Measurements from ENCODE around the gene PEX3.
"Not testable (repeated sequence)": the region's sequence is repeated elsewhere in the genome, so short reads cannot be mapped to it uniquely, and the experiment has no call there.

PEX3 gene

DNA sequence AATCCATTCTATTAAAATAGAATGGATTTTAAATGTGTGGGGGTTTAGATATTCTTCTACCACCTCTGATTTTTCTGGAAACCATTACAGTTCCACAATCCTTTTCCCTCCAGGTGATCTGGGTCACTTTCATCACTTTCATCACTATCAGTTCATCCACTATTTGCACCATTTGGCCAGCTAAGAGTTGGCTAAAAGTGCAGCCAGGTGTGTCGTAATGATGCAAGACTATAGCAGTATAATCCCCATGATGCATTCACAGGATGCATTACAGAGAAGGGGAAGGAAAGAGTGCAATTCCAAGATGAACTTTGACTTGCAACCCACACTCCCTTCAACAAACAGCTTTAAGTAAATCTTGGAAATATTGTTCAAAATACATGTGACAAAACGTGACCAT, 56.0 kb downstream of the PEX3 start:
- no peak for DNase-seq (ENCODE audit: low read depth)

DNA sequence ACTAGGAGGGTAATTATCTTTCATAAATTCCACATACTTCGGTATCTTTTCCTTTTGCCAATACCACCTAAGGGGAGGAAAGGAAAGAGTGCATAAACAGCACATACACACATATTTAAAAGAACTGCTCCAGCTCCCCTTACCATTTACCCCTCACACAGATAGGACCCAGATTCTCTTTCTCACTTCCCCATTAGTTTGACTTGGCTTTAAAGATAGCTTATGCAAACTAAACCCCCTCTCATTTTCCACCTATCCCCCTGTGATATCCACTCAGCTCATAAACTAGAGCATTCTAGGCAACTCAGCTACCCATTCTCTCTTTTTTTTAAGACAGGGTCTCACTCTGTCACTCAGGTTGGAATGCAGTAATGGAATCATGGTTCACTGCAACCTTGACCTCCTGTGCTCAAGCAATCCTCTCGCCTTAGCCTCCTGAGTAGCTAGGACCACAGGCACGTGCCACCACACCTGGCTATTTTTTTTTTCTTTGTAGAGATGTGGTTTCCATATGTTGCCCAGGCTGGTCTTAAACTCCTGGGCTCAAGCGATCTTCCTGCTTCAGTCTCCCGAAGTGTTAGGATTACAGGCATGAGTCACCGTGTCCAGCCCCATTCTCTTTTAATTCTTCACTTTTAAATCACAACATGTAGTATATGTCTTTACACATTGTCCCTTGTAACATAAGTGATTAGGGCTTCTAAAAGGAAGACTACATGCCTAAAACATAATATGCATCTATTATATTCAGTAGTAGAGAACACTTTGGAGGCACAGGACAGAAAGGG, 56.9 kb downstream of the PEX3 start:
- DNase-seq (ENCODE audit: low read depth) = no peak

DNA sequence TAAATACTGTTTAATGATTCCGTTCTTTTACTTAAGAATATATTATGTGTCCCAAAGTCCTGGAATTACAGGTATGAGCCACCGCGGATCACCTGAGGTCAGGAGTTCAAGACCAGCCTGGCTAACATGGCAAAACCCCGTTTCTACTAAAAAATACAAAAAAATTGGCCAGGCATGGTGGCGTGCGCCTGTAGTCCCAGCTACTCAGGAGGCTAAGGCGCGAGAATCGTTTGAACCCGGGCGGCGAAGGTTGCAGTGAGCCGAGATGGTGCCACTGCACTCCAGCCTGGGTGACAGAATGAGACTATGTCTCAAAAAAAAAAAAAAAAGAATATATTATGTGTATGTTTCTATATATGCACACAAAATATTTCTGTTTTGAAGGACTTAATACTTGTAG, 59.7 kb downstream of the PEX3 start:
- DNase-seq (ENCODE audit: low read depth) = not testable (repeated sequence)

DNA sequence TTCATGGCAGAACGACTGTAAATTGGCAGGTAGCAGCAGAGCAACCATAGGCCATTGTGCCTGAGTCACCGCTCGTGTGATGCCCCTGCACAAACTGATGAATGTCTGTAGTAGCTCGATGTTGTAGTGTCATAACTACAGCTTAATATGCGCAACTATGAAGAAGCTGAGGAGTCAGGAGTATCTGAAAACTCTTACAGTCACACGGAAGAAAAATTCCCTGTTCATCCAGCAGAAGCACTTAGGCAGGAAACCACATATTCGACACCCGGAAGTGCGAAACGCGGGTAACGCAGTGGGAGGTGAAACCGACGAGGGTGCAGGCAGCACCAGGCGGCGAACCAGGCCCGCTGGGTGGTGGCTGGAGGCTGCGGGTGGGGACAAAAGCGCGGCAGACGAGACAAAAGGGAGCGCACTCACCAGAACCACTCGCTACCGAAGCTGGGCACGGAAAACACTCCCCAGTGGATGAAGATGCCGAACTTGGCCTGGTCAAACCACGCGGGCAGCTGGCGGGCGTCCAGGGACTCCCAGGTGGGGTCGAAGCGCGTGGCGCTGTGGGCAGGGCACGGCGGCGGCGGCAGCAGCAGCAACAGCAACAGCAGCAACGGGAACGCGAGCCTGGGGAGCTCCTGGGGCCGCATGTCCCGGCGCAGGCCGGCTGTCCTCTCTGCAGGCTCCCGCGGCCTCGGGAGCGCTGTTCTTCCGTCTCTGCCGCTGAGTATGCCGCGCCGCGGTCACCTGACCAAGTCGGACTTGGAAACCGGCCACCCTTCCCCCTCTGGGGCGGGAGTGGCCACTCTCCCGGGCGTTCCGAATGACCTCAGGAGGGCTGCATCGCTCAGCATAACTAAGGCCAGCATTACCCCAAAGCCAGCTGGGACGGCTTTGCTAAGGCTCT, 60.6 kb downstream of the PEX3 start, which contains the start of gene FUCA2:
FUCA2 (minus strand) TSS at position 730 of the 901 bp plus-strand sequence; CDS start at position 644, 86 bp downstream.
- peak; percentile 62 for DNase-seq (ENCODE audit: low read depth)

DNA sequence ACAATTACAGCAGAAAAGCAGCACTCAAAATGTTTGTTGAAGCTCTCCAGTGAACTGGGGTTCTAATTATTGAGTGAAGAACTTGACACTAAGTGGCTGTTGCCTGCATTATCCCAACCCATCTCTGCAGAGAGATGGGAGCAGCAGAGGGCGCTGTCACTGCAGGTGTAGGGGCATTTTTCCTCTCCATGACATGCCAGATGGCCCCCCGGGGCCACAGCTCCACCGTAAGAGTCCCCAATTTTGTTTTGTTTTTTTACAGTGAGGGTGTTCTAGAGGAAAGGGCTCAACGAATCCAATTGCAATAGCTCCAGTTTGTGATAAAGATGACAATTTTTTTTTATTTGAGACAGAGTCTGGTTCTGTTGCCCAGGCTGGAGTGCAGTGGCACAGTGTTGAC, 62.8 kb downstream of the PEX3 start:
- DNase-seq (ENCODE audit: low read depth) = peak; percentile 30

DNA sequence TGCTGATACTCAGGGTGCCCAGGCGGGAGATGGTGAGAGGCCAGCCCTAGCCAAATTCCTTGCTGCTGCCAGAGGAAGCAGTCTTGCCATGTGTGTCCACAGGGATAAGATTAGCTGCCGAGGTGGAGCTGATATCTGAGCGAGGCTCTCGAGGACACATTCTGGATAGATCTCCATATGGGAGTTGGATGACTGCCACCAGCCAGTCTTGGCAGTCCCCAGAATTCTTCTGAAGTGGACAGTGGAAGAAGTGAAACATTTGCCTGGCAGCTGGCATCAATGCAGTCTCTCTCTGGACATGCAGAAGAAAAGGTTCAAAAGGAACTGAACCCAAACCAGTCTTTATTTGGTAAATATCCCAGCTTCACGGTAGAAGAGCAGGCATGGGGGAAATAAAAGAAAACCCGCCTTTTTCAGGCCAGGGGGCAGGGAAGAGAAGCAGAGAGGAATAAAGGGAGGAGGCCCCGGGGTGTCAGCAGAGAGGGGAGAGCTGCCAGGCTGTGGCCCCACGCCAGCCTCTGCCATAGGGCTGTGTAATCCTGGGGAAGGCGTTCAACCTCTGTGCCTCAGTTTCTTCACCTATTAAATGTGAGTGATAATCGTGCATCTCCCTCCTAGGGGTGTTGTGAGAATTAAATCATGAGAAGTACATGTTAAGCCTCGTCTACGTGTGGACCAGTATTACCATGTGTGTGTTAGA, 64.6 kb downstream of the PEX3 start:
- no peak for DNase-seq (ENCODE audit: low read depth)

DNA sequence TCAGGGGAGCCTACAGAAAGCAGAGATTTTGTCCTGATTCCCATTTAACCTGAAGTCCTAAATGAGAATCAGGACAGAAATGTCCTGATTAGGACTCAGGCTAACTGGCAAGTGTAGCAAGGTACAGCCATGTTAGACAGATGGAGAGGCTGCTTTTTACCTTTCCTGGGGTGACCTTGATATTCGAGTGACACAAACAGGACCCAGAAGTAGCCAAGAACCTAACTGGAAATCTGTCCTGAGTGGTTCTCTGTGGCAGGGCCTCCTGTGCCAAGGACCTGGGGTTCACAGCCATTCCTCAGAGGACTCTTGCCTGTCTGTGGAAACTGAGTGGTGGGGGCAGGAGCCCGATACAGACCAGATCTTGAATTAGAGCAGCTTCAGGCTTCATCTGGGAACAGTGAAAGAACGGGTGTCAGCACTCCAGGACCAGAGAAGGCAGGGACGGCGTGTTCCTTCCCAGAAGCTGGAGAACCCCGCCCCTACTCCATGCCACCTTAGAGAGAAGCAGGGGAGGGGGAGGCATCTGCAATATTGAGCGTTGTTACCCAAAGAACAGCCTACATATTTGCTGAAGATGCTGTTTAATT, 65.3 kb downstream of the PEX3 start:
- DNase-seq (ENCODE audit: low read depth) = no peak

DNA sequence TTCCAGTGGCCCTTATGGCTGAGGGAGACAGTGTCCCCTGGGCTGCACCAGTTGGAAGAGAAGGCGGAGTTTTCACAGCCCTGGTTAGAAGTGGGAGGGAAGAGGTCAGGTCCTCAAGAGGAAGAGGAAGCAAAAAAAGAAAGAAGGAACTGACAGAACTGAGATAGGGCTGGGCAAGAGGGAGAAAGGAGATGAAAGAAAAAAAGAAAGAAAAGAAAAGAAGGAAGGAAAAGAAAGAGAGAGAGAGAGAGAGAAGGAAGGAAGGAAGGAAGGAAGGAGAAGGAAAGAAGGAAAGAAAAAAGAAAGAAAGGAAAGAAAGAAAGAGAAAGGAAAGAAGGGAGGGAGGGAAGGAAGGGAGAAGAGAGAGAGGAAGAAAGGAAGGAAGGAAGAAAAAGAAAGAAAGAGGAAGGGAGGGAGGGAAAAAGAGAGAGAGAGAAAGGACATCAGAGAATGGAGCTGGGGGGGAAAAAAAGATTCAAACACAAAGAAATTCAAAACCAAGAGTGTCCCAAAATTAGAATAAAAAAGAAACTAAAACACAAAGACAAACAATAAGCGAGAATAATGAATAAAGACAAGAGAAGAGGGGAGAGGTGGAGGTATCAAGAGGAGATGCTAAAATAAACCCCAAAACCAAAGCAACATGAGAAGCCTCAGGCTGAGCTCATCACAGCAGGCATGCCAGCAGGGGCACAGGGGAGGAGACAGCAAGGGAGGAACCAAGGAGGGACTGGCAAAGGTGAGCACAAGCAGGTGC, 66.3 kb downstream of the PEX3 start:
- DNase-seq (ENCODE audit: low read depth) = no peak

DNA sequence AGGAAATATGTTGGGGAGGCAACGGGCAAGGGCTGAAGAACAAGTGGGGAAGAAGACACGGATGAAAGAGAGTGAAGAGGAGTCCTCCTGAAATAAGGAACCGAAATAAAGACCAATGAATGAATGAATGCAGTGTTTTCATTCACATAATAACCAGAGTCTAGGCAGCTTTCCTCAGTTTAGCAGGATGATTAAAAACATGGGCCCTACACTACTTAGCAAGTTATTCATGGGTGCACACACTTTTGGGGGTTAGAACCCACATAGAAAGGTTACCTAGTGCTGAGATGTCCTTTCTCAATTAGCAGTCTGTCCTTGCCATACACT, 66.8 kb downstream of the PEX3 start:
- DNase-seq (ENCODE audit: low read depth) = no peak

DNA sequence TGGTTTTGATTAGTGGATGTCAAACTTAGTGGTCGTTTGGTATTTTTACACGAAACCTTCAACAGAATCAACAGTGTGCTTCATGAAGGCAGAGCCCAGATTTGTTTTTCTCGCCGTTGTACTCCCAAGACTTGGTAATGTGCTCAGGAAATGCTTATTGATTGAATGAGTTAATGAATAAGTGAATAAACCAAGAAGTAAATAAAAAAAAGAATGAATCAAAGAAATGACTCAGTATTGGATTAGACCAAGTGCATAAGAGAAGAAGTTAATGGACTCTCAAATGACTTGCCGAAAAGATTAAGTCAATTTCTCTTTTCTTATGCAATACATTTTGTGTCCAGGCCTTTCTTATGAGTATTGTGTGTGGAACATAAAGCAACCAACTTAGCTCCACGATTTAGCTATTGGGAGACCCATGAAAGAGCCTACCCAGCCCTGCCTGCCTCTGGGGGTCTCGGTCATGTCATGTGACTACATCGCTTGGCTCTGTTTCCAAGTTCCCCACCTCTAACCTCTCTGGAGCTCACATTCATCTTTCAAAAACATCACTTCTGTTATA, 71.5 kb downstream of the PEX3 start:
- DNase-seq (ENCODE audit: low read depth) = no peak

DNA sequence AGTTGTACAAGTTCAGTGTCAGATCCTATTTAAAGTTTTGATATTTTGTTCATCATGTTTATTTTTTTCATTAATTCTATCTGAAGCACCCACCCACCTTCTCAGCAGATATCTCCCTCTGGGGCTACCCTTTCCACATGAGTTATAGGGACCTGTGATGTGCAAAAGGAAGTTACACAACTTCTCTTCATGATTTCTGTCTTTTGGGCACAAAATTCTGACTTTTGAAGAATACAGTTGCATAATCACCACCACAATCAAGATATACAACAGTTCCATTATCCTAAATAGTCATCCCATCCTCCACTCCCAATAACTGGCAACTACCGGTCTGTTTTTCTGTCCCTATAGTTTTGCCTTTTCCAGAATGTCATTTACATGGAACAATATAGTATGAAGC, 74.8 kb downstream of the PEX3 start:
- no peak for DNase-seq (ENCODE audit: low read depth)

DNA sequence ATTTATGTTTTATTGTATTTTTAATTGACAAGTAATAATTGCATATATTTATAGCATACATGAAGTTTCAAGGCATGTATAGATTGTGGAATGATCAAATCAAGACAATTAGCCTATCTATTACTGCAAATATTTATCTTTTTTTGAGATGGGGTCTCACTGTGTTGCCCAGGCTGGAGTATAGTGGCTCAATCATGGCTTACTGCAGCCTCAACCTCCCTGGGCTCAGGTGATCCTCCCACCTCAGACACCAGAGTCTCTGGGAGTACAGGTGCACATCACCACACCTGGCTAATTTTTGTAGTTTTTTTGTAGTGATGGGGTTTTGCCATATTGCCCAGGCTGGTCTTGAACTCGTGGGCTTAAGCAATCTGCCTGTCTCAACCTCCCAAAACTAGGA, 77.1 kb downstream of the PEX3 start:
- no peak for DNase-seq (ENCODE audit: low read depth)

DNA sequence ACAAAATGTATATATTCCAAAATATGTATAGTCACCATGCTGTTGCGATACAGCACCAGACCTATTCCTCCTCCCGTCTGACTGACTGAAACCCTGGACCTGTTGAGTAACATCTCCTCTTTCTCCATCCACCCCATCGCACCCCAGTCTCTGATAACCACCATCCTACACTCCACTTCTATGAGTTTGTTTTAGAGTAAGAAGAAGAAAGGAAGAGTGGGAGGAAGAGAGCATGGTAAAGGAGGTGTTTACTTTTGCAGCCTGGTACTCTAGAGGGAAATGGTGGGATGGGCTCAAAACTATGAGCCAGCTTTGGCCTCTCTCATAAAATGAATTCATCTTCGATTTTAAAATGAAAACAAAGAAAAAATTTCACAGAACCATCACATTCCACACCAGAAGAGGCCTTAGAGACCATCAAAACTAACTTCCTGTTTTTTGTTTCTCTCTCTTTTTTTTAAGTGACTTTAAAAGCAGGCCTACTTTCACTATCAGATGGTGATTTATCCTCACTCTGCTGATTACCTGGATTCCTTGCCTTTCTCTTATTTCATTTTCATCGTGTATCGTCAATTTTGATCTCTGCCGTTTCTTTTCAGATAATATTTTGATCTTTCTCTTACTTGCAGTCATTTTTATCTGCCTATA, 77.7 kb downstream of the PEX3 start:
- no peak for DNase-seq (ENCODE audit: low read depth)

DNA sequence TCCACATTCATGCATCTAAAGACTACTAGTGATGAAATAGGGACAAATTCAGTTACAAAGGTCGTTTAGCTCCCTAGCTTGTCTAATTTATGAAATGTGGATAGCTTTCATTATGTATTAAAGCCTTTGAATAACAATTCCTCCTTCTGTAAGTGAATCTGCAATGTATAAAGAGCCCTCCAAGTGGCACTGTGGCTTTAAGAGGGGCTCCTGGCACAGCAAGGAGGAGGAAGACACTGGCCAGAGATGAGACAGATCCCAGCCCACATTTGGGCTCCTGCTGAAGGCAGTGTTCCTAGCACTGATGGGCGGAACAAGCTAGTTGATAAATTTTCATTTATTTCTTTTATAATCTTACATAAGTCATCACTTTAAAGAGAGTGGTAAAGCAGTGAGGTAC, 78.5 kb downstream of the PEX3 start:
- DNase-seq (ENCODE audit: low read depth) = no peak

DNA sequence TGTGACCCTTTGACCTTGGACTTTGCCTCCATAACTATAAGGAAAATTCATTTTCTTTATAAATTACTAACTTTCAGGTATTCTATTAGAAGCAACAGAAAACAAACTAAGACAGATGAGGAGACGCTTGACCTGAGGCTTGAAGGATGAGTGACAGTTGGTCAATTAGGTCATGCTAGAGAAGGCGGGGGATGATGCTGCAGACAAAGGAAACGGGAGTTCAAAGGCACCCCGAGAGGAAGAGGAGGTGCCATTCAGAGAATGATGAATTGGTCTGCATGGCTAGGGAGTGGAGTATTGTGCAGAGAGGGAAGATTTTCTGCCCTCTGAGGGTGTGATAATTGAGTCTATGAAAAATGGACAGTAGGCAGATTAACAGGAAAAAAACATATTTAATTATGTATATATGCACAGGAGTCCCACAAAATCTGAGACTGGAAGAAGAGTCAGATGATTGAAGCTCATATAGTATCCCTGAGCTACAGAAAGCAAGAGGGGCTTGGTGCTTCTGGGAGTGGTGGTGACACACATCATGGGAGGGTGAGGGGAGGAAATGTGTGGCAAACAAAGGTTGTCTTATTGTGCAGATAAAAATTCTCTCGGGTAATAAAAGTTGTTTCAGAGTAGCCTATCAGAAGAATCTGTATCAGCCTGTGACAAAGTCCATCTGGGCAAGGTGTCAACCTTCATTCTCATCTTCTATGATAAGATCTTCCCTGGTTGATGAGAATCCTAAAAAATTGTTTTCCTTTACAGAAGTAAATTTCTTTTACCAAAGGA, 81.3 kb downstream of the PEX3 start:
- no peak for DNase-seq (ENCODE audit: low read depth)

DNA sequence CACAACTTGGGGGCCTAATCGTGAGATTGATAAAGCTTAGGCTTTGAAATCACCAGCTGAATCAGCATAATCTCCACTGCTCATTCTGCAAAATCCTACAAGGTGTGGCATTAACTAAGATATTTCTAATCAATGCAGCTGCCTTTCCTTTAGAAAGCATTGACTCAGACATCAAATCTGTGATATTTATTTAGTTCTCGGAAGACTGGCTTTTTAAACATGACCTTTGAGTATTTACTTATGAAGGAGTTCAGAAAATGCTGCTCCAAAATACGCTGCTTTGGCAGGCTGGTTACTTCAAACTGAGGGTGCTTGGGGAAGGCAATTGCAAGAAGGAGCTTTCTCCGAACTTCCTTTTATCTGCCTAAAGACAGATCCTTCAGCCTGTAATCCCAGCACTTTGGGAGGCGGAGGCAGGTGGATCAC, 84.6 kb downstream of the PEX3 start:
- DNase-seq (ENCODE audit: low read depth) = no peak

DNA sequence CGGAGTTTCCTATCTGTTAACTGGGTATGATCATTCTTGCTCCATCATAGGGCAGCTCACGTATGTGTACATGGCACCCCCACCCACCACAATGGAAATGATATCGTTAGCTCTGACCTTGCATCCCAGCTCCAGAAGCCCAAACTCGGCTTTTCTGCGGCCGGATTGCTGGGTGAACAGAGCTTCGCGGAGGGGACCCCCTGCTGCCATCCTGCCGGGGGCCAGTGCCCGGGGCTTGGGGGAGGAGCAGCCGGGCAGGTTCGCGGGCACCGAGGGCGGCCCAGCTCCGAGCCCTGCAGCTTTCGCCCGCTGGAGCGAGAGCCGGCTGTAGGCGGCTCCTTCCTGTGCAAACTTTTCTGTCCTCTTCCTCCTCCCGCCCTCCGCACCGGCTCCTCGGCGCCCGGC, 85.9 kb downstream of the PEX3 start:
- DNase-seq (ENCODE audit: low read depth) = peak; percentile 39

DNA sequence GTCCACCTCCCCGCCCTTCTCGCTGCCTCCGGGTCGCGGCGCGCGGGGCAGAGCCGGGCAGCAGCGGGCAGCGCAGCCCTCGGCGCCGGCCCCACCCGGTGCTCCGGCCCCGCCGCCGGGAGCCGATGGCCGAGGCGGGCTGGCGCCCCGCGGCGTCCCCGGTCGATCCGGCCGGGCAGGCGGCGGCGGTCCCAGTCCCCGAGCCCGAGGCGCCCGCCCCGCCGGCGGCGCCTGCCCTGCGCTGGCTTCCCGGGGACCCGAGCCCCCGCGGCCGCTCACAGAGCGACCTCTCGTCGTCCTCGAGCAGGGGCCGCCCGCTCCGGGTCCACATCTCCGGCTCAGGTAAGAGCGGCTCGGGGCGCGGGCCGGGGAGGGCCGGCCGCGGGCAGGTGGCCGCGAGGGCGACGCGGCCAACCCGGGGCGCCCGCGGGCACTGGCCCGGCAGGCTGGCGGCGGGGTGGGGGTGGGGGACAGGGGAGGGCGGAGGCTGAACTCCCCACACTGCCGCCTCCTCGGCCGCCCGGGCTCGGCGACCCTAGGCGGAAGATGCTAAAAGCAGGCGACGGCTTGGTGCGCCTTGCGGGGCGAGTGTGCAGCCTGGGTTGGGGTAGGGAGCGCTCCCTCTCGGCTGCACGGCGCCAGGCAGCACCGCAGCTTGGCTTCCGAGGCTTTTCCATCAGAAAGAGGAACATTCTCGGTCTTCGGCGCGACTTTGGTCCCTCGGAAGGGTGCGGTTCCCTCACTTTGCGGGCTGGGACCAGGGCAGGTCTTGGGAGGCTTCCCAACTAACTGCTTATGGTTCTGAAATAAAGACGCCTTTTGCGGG, 86.5 kb downstream of the PEX3 start:
- DNase-seq (ENCODE audit: low read depth) = peak; percentile 57

DNA sequence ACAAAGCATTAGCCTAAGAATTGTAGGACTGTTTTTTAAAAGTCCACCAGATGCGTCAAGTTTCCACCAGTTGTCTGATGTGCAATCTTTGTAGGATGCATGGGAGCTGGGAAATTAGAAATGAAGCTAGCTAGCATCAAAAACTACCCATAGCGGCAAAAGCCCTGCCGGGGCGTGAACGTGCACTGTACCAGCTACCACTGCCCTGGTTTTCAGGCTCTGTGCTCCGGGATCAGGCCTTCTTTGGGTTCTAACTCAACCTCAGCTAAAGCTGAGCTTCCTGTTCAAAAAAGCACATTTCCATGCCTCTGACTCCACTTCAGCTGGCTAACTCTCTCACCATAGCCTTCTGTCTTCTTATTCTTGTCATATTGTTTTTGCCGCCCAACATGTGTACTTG, 87.8 kb downstream of the PEX3 start:
- no peak for DNase-seq (ENCODE audit: low read depth)

Measured in activated T-cell treated with anti-CD3 and anti-CD28 coated beads for 48 hours (primary cell).